ENCODE measurements around the gene CALHM4. TPM values are rescaled to one million over a fixed set of nuclear protein-coding genes. Genes with fewer than 3 reads are reported as not detected.

Gene CALHM4
- total RNA-seq, 1 donor from 2014 or later, result not detected

- no peaks in the 10 kb centered on the region for H3K27me3 ChIP-seq (ENCODE audit: control insufficient read depth, insufficient read depth, low read length)
- no peak for DNase-seq (ENCODE audit: low read depth)
- TF ChIP-seq CTCF (IDR thresholded peaks at IDR 0.05; ENCODE audit: insufficient read depth, low read length, poor library complexity, severe bottlenecking), result no peak
- no peak overlapping the region for H3K4me3 ChIP-seq (ENCODE audit: low read depth, low read length)
- no peaks in the 10 kb centered on the region for H3K36me3 ChIP-seq (ENCODE audit: control insufficient read depth, insufficient read depth, low read length)
These were observed 29.3 kb upstream of the CALHM4 start for GRCh38 chr6:116524236-116524635.

GRCh38 chr6:116528133-116528532 is 25.4 kb upstream of the CALHM4 start:
- Histone ChIP-seq H3K36me3 (ENCODE audit: control insufficient read depth, insufficient read depth, low read length) (no peaks in the 10 kb centered on the region), H3K27me3 (ENCODE audit: control insufficient read depth, insufficient read depth, low read length) (no peaks in the 10 kb centered on the region), H3K4me3 (ENCODE audit: low read depth, low read length) (no peak overlapping the region)
- no peak for TF ChIP-seq CTCF (IDR thresholded peaks at IDR 0.05; ENCODE audit: insufficient read depth, low read length, poor library complexity, severe bottlenecking)
- no peak for DNase-seq (ENCODE audit: low read depth)

GRCh38 chr6:116528780-116529179 is 24.8 kb upstream of the CALHM4 start:
- Histone ChIP-seq H3K27me3 (ENCODE audit: control insufficient read depth, insufficient read depth, low read length) (no peaks in the 10 kb centered on the region), H3K36me3 (ENCODE audit: control insufficient read depth, insufficient read depth, low read length) (no peaks in the 10 kb centered on the region), H3K4me3 (ENCODE audit: low read depth, low read length) (no peak overlapping the region)
- TF ChIP-seq CTCF (IDR thresholded peaks at IDR 0.05; ENCODE audit: insufficient read depth, low read length, poor library complexity, severe bottlenecking), result no peak
- DNase-seq (ENCODE audit: low read depth), result no peak

GRCh38 chr6:116529466-116530290 is 23.9 kb upstream of the CALHM4 start:
- Histone ChIP-seq H3K36me3 (ENCODE audit: control insufficient read depth, insufficient read depth, low read length) (no peaks in the 10 kb centered on the region), H3K27me3 (ENCODE audit: control insufficient read depth, insufficient read depth, low read length) (no peaks in the 10 kb centered on the region), H3K4me3 (ENCODE audit: low read depth, low read length) (no peak overlapping the region)
- DNase-seq (ENCODE audit: low read depth), result no peak
- no peak for TF ChIP-seq CTCF (IDR thresholded peaks at IDR 0.05; ENCODE audit: insufficient read depth, low read length, poor library complexity, severe bottlenecking)

GRCh38 chr6:116530436-116530835 is 23.1 kb upstream of the CALHM4 start:
- Histone ChIP-seq H3K36me3 (ENCODE audit: control insufficient read depth, insufficient read depth, low read length) (no peaks in the 10 kb centered on the region), H3K27me3 (ENCODE audit: control insufficient read depth, insufficient read depth, low read length) (no peaks in the 10 kb centered on the region), H3K4me3 (ENCODE audit: low read depth, low read length) (no peak overlapping the region)
- no peak for TF ChIP-seq CTCF (IDR thresholded peaks at IDR 0.05; ENCODE audit: insufficient read depth, low read length, poor library complexity, severe bottlenecking)
- DNase-seq (ENCODE audit: low read depth), result no peak
